Fibroblast of lung (primary cell): ENCODE results near the gene TDRD9. TPM values are rescaled to one million over a fixed set of nuclear protein-coding genes. Genes with fewer than 3 reads are reported as not detected.
A peak's percentile ranks its signal among the peaks of the same experiment; 100 is the strongest.
"Not testable (repeated sequence)": the region's sequence is repeated elsewhere in the genome, so short reads cannot be mapped to it uniquely, and the experiment has no call there.

ENCODE experiments used
- DNase-seq, 2 donors: peaks; one replicate each; pipeline versions ENCODE4 v3.0.0 to v3.0.0-alpha.2; 2010; ENCODE audit warnings: low read depth in 2 of 2
- H2AFZ ChIP-seq: 2 replicates; pipeline ENCODE4 v1.5.1; 2012; ENCODE audit warnings: low read length, control low read depth, inconsistent platforms
- H3K27ac ChIP-seq: 2 replicates; pipeline ENCODE4 v1.5.1; 2011; ENCODE audit warnings: low read length, control low read depth; ENCODE audit not compliant: insufficient read depth
- H3K27me3 ChIP-seq: 2 replicates; pipeline ENCODE4 v1.5.1; 2011; ENCODE audit warnings: mild to moderate bottlenecking, low read length; ENCODE audit not compliant: control insufficient read depth, insufficient read depth
- H3K36me3 ChIP-seq: 2 replicates; pipeline ENCODE4 v1.5.1; 2011; ENCODE audit warnings: low read length; ENCODE audit not compliant: control insufficient read depth, insufficient read depth
- H3K4me1 ChIP-seq: 2 replicates; pipeline ENCODE4 v1.5.1; 2011; ENCODE audit warnings: low read length; ENCODE audit not compliant: control insufficient read depth, insufficient read depth; ENCODE audit errors: extremely low read depth
- H3K4me2 ChIP-seq: 2 replicates; pipeline ENCODE4 v1.5.1; 2011; ENCODE audit warnings: low read length, control low read depth; ENCODE audit not compliant: insufficient read depth; ENCODE audit errors: extremely low read depth
- H3K4me3 ChIP-seq, 4 experiments: fragments of 200-600 bp in 1 of 4; sonication (generic) in 1 of 4; replicated peaks in 1 of 4; 2 replicates each; pipeline ENCODE4 v1.5.1; 2011 to 2016; ENCODE audit warnings: low read length in 4 of 4, low read depth in 3 of 4, mild to moderate bottlenecking in 3 of 4, control low read depth in 2 of 4, inconsistent platforms in 1 of 4, mixed read lengths in 1 of 4; ENCODE audit not compliant: insufficient read depth in 1 of 4; ENCODE audit errors: control extremely low read depth in 1 of 4
- H3K79me2 ChIP-seq: 2 replicates; pipeline ENCODE4 v1.5.1; 2012; ENCODE audit warnings: mild to moderate bottlenecking, low read length, inconsistent platforms; ENCODE audit not compliant: control insufficient read depth, insufficient read depth
- H3K9ac ChIP-seq: 2 replicates; pipeline ENCODE4 v1.5.1; 2011; ENCODE audit warnings: mild to moderate bottlenecking, low read length, control low read depth; ENCODE audit not compliant: insufficient read depth
- H3K9me3 ChIP-seq: 2 replicates; pipeline ENCODE4 v1.5.1; 2012; ENCODE audit warnings: low read depth, low read length; ENCODE audit not compliant: control insufficient read depth, insufficient read depth
- H4K20me1 ChIP-seq: 2 replicates; pipeline ENCODE4 v1.5.1; 2011; ENCODE audit warnings: low read length; ENCODE audit not compliant: control insufficient read depth, insufficient read depth; ENCODE audit errors: extremely low read depth
- EZH2 ChIP-seq: IDR thresholded peaks from 2 replicates; pipeline ENCODE4 v1.5.1; 2012; ENCODE audit warnings: low read length, control low read depth, mild to moderate bottlenecking; ENCODE audit errors: missing control alignments
- polyA plus RNA-seq, 2 donors: library from polyadenylated mRNA; depleted of rRNA in 1 of 2; stranded (reverse) in 1 of 2; unstranded in 1 of 2; fragments of >200 nt; gene quantifications; 2 replicates each; pipeline ENCODE4 v1.2.1, GENCODE V29; 2011 to 2012; ENCODE audit warnings: missing spikeins in 1 of 2
- total RNA-seq: library from RNA; depleted of rRNA; stranded (reverse); fragments of >200 nt; gene quantifications from 2 replicates; pipeline ENCODE4 v1.2.1, GENCODE V29; 2014
- TF ChIP-seq, protein P1 (sequence below), 2 donors: IDR thresholded peaks in 1 of 2; conservative IDR thresholded peaks in 1 of 2; 1 replicate in 1 of 2; 2 replicates in 1 of 2; pipeline ENCODE4 v1.5.1; 2011 to 2012; ENCODE audit warnings: low read length in 2 of 2, control low read depth in 1 of 2, inconsistent platforms in 1 of 2, low read depth in 1 of 2, mild to moderate bottlenecking in 1 of 2

The TDRD9 gene
- total and polyA plus RNA-seq, 2 donors (not counting 1 experiment from before 2014, with no cell fraction given) = 0.28 to 0.50 TPM

DNA sequence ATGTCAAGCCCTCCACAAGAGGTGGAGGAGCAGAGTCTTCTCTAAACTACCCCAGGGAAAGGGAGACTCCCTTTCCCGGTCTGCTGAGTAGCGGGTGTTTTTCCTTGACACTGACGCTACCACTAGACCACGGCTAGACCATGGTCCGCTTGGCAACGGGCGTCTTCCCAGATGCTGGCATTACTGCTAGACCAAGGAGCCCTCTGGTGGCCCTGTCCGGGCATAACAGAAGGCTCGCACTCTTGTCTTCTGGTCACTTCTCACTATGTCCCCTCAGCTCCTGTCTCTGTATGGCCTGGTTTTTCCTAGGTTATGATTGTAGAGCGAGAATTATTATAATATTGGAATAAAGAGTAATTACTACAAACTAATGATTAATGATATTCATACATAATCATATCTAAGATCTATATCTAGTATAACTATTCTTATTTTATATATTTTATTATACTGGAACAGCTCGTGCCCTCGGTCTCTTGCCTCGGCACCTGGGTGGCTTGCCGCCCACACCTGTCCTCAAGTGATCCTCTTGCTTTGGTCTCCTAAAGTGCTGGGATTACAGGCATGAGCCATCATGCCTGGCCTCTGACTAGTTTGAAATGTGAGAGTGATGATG lies 52.5 kb downstream of the TDRD9 start:
- not testable (repeated sequence) for H4K20me1 ChIP-seq

DNA sequence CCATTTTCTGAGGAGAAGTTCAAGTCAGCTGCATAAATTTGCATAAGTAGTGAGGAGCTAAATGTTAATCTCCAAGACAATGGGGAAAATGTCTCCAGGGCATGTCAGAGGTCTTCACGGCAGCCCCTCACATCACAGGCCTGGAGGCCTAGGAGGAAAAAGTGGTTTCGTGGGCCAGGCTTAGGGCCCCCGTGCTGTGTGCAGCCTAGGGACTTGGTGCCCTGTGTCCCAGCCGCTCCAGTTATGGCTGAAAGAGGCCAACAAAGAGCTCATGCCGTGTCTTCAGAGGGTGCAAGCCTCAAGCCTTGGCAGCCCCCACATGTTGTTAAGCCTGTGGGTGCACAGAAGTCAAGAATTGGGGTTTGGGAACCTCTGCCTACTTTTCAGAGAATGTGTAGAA lies 55.9 kb downstream of the TDRD9 start:
- H3K4me2 ChIP-seq = no peak overlapping the region
- H3K79me2 ChIP-seq = no peaks in the 10 kb centered on the region
- H3K27me3 ChIP-seq = no peaks in the 10 kb centered on the region
- H2AFZ ChIP-seq = no peak overlapping the region
- no peak overlapping the region for H3K27ac ChIP-seq
- no peaks in the 10 kb centered on the region for H3K9me3 ChIP-seq
- no peaks in the 10 kb centered on the region for H3K4me1 ChIP-seq
- TF ChIP-seq EZH2 = no peak
- TF ChIP-seq, protein P1, sequence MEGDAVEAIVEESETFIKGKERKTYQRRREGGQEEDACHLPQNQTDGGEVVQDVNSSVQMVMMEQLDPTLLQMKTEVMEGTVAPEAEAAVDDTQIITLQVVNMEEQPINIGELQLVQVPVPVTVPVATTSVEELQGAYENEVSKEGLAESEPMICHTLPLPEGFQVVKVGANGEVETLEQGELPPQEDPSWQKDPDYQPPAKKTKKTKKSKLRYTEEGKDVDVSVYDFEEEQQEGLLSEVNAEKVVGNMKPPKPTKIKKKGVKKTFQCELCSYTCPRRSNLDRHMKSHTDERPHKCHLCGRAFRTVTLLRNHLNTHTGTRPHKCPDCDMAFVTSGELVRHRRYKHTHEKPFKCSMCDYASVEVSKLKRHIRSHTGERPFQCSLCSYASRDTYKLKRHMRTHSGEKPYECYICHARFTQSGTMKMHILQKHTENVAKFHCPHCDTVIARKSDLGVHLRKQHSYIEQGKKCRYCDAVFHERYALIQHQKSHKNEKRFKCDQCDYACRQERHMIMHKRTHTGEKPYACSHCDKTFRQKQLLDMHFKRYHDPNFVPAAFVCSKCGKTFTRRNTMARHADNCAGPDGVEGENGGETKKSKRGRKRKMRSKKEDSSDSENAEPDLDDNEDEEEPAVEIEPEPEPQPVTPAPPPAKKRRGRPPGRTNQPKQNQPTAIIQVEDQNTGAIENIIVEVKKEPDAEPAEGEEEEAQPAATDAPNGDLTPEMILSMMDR (conservative IDR thresholded peaks at IDR 0.05 in 1 of 2, IDR thresholded peaks at IDR 0.05 in 1 of 2; ENCODE audit: low read depth in 1 of 2, low read length in 2 of 2) = no peak
- DNase-seq = no peak
- H4K20me1 ChIP-seq = no peaks in the 10 kb centered on the region
- H3K36me3 ChIP-seq = no peaks in the 10 kb centered on the region
- no peak overlapping the region for H3K4me3 ChIP-seq
- no peak overlapping the region for H3K9ac ChIP-seq

More for the DNA sequence above, 52.5 kb downstream of the TDRD9 start:
- not testable (repeated sequence) for H3K4me2 ChIP-seq, H3K9me3 ChIP-seq, H2AFZ ChIP-seq, H3K79me2 ChIP-seq, H3K4me3 ChIP-seq, H3K9ac ChIP-seq, H3K36me3 ChIP-seq, H3K4me1 ChIP-seq, H3K27ac ChIP-seq, H3K27me3 ChIP-seq
- DNase-seq = peak; percentile 12 to 16
- TF ChIP-seq, protein P1 (conservative IDR thresholded peaks at IDR 0.05 in 1 of 2, IDR thresholded peaks at IDR 0.05 in 1 of 2; ENCODE audit: low read depth in 1 of 2, low read length in 2 of 2) = peak; percentile 26 to 31

DNA sequence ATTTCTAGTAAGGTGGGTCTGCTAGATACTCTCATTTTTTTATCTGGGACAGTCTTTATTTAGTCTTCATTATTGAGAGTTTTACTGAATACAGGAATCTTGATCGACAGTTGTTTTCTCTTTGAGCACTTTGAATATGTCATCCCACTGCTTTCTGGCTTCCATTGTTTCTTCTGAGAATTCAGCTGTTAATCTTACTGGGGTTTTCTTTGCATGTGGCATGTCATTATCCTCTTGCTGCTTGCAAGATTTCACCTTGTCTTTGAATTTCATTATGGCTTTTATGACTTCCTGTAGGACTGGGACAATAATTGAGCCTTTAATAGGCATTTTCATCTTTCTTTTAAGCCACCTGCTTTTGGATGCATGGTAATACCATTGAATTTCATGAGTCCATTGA lies 60.8 kb downstream of the TDRD9 start:
- H3K79me2 ChIP-seq = no peaks in the 10 kb centered on the region
- H3K27me3 ChIP-seq = peaks cover 3% of the 10 kb centered on the region
- DNase-seq = no peak
- H3K4me2 ChIP-seq = no peak overlapping the region
- H3K9ac ChIP-seq = no peak overlapping the region
- no peaks in the 10 kb centered on the region for H3K9me3 ChIP-seq
- no peak overlapping the region for H2AFZ ChIP-seq
- H3K36me3 ChIP-seq = no peaks in the 10 kb centered on the region
- no peaks in the 10 kb centered on the region for H3K4me1 ChIP-seq
- TF ChIP-seq, protein P1 (conservative IDR thresholded peaks at IDR 0.05 in 1 of 2, IDR thresholded peaks at IDR 0.05 in 1 of 2; ENCODE audit: low read depth in 1 of 2, low read length in 2 of 2) = no peak
- no peak for TF ChIP-seq EZH2
- no peaks in the 10 kb centered on the region for H4K20me1 ChIP-seq
- H3K27ac ChIP-seq = no peak overlapping the region
- no peak overlapping the region for H3K4me3 ChIP-seq
